Aorta (tissue), 5 donors: Measurements from ENCODE around the gene BDH1. TPM values are rescaled to one million over a fixed set of nuclear protein-coding genes. Genes with fewer than 3 reads are reported as not detected.
"Not testable (repeated sequence)": the region's sequence is repeated elsewhere in the genome, so short reads cannot be mapped to it uniquely, and the experiment has no call there.

ENCODE experiments used
- ATAC-seq: fragments of 200-7000 bp; cut with Tn5 transposase; one replicate; pipeline ENCODE4 v1.9.1; 2022; ENCODE audit warnings: moderate library complexity; ENCODE audit not compliant: low FRiP score
- DNase-seq, 2 donors: peaks; one replicate each; pipeline ENCODE4 v3.0.0-alpha.2; 2020
- H3K27ac ChIP-seq, 2 donors: one replicate each; pipeline ENCODE4 v1.5.1; 2013; ENCODE audit warnings: low read length in 2 of 2, mild to moderate bottlenecking in 2 of 2, moderate library complexity in 2 of 2, control low read depth in 1 of 2, inconsistent platforms in 1 of 2, low read depth in 1 of 2
- H3K27me3 ChIP-seq, 2 donors: one replicate each; pipeline ENCODE4 v1.6.1; 2013; ENCODE audit warnings: control low read depth in 1 of 2, low read length in 1 of 2, mild to moderate bottlenecking in 1 of 2, moderate library complexity in 1 of 2; ENCODE audit not compliant: insufficient read depth in 2 of 2, control insufficient read depth in 1 of 2
- H3K36me3 ChIP-seq, 2 donors: one replicate each; pipeline ENCODE4 v1.6.1; 2013; ENCODE audit warnings: control low read depth in 1 of 2, low read length in 1 of 2, mild to moderate bottlenecking in 1 of 2; ENCODE audit not compliant: insufficient read depth in 2 of 2, control insufficient read depth in 1 of 2
- H3K4me1 ChIP-seq, 2 donors: one replicate each; pipeline ENCODE4 v1.6.1; 2013; ENCODE audit warnings: low read length in 2 of 2, control low read depth in 1 of 2, mild to moderate bottlenecking in 1 of 2, moderate library complexity in 1 of 2; ENCODE audit not compliant: insufficient read depth in 2 of 2, control insufficient read depth in 1 of 2
- H3K4me3 ChIP-seq, 2 donors: one replicate each; pipeline ENCODE4 v1.5.1; 2013; ENCODE audit warnings: low read length in 2 of 2, control low read depth in 1 of 2, mild to moderate bottlenecking in 1 of 2
- H3K9me3 ChIP-seq: one replicate; pipeline ENCODE4 v1.6.1; 2013; ENCODE audit warnings: mild to moderate bottlenecking, low read length; ENCODE audit not compliant: control insufficient read depth
- WGBS, 2 donors: extraction: QIAGEN DNeasy Blood & Tissue Kit; methylation state at CpG; one replicate each; pipeline ENCODE4 v1.1.7; 2013; 5-methylcytosine and 5-hydroxymethylcytosine counted together
- intact Hi-C, 2 donors: fragments of 100-400 bp; cut with DNase I; formaldehyde crosslinking; loops; one replicate each; pipeline versions ENCODE4 v1.14.2 to v1.15.0; 2022
- polyA plus RNA-seq, 2 donors: library from polyadenylated mRNA; stranded (reverse); fragments of 200-250 nt; gene quantifications; one replicate each; pipeline ENCODE4 v1.2.3, GENCODE V29; 2013
- total RNA-seq, 2 donors: library from RNA; stranded (reverse); fragmentation: NEBNext Ultra II Directional; extraction: Animal tissue kit (Norgen Biotek cat#: 25700); gene quantifications; one replicate each; pipeline ENCODE4 v1.2.1, GENCODE V29; 2021
- donor health status: healthy with polysubstance abuse.
- donor health status: Bipolar disorder and iron deficiency.
- donor health status: DM: no; HTN: no; CAD: no.
- donor health status: DM: no; HTN: no; CAD: no.
- donor health status: DM: yes; HTN: yes; CAD: no.

The BDH1 gene
- total and polyA plus RNA-seq, 4 donors, result 3.5 to 17.8 (median 6.6) TPM

DNA sequence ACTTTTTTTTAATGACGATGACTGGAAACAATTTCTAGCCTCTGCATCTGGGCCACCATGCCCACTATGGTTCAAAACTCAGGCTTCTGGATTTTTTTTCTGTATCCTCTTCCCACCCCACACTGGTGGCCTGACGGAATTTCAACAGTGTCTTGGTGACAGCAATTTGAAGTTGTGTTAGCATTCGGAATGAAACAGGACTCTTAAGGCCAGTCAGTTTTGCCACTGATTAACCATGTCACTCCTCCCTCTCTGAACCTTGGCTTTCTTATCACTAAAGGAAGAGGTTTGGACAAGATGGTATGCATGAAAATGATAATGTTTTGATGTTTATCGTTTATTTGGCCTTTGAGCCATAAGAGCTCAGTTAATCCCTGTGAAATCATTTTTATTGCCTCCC, 41.6 kb upstream of the BDH1 start:
- H3K27ac ChIP-seq, result no peak overlapping the region
- no peaks in the 10 kb centered on the region for H3K36me3 ChIP-seq
- WGBS, 2 donors, result 76 to 85% methylated on average over 4 of the region's 4 CpGs
- H3K27me3 ChIP-seq, result no peaks in the 10 kb centered on the region
- DNase-seq (no peak), ATAC-seq (no peak)
- H3K4me3 ChIP-seq, result no peak overlapping the region
- no peaks in the 10 kb centered on the region for H3K9me3 ChIP-seq
- intact Hi-C loops, result loop anchor here in 1 of 2 donors (10.0 kb wide), 1 partner anchor 77 kb away; no protein-coding TSS in a partner anchor
- no peaks in the 10 kb centered on the region for H3K4me1 ChIP-seq

DNA sequence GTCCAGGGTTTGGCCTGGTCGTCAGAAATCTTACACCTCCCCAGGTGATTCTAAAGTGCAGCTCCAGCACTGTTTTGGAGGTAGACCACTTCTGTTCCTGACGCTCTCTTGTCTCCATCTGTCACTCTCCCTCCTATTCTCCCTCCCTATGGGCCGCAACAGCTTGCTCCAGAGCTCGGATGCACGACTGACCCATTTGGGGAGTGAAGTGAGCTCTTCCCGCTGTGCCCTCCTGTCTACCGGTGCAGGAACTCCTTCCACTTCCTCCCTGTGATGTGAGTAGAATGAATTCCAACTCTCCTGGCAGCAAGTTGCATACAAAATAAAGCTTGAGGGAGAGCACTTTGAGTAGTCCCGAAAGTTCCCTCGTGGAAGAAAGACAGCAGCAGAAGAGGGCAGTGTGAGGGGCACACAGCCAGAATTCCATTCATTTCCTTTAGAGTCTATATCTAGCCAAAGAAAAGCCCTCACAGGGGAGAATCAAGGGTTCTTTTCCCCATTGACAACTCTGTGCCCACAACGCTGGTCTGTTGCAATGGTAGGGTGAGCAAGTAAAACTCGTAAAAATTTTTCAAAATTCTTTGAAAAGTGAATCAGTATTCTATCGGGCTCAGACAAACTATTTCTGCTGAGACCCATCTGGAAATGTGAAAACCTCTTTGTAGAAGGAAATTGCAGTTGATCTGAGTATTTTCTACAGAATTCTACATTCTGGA, 39.9 kb upstream of the BDH1 start:
- WGBS, 2 donors, result 42 to 45% methylated on average over 12 of the region's 12 CpGs
- ATAC-seq, result no peak
- intact Hi-C loops, result loop anchor here in 1 of 2 donors (10.0 kb wide), 1 partner anchor 79 kb away; no protein-coding TSS in a partner anchor

DNA sequence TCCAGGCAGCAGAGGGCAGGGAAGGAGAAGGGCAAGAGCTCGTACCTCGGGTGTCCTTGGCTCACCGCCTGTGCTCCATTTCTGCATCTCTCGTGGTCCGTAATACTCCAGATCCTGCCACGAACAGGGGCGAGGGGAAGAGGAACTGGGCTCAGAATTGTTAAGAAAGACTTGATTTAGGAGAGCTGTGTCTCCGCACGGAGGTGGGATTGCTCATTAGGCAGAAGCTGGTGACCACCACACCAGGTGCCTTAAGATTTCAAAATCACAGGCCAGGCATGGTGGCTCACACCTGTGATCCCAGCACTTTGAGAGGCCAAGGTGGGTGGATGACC, 37.2 kb upstream of the BDH1 start:
- no peak for ATAC-seq
- Histone ChIP-seq H3K9me3 (no peaks in the 10 kb centered on the region), H3K27ac (no peak overlapping the region), H3K27me3 (no peaks in the 10 kb centered on the region), H3K4me3 (no peak overlapping the region), H3K4me1 (no peaks in the 10 kb centered on the region), H3K36me3 (no peaks in the 10 kb centered on the region)
- no peak for DNase-seq
- WGBS, 2 donors, result 86 to 90% methylated on average over 9 of the region's 9 CpGs
- intact Hi-C loops, result loop anchor here in 1 of 2 donors (10.0 kb wide), 1 partner anchor 82 kb away; no protein-coding TSS in a partner anchor

More for the DNA sequence above, 39.9 kb upstream of the BDH1 start:
- DNase-seq, result no peak
- Histone ChIP-seq H3K9me3 (no peaks in the 10 kb centered on the region), H3K4me1 (no peaks in the 10 kb centered on the region), H3K27me3 (no peaks in the 10 kb centered on the region), H3K36me3 (no peaks in the 10 kb centered on the region), H3K27ac (no peak overlapping the region), H3K4me3 (no peak overlapping the region)

DNA sequence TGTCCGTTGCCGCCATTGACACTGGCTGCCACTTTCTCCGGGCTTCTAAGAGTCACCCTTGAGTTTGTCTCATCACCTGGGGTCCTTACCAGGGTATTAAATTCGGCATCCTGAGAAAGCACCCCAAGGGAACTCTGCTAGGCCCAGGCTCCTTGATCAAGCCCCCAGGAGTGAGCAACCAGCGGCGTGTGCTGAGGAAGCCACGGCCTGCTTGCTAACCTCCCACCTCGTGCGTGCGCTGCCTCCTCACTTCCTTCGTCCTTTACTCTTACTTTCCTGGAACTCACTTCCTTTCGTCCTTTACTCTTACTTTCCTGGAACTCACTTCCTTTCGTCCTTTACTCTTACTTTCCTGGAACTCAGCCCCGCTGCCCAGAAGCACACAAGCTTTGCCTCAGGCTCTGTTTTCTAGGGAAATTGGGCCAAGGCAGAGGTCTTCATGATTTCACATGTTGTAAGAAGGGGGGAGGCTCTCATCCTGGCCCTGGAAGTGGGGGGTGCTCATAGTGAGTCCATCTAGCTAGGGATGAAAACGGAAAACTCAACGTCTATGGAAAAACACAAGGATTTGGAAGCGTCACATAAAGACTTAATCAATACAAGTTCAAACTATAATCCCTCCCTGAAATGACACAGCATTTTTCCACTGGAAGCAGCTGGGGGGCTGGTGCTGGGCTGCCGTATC, 36.7 kb upstream of the BDH1 start:
- Histone ChIP-seq H3K27me3 (no peaks in the 10 kb centered on the region), H3K36me3 (no peaks in the 10 kb centered on the region), H3K27ac (no peak overlapping the region), H3K4me1 (no peaks in the 10 kb centered on the region), H3K4me3 (no peak overlapping the region), H3K9me3 (no peaks in the 10 kb centered on the region)
- no peak for ATAC-seq
- DNase-seq, result no peak
- intact Hi-C loops, result loop anchor here in 1 of 2 donors (10.0 kb wide), 1 partner anchor 82 kb away; no protein-coding TSS in a partner anchor
- WGBS, 2 donors, result 87 to 88% methylated on average over 18 of the region's 18 CpGs

DNA sequence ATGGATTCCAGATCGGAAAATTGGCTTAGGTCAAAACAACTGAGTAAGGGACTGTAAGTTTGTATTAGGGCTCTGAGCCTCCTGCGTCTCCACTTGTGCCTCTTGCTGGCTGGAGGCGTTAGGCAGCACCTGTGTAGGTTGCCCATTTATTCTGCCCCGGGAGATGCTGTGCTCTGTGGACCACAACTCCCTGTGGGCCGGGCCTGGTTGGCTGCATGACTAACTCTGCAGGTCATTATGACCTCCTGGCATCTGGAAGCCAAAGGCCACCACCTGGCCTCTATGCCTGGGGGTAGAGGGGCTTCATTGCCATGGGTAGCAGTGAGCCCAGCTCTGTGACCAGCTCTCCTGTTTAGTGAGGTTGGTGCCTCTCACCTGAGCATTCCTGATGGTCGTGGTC, 36.0 kb upstream of the BDH1 start:
- 83 to 91% methylated on average over 6 of the region's 6 CpGs for WGBS, 2 donors
- Histone ChIP-seq H3K27me3 (no peaks in the 10 kb centered on the region), H3K4me3 (no peak overlapping the region), H3K36me3 (no peaks in the 10 kb centered on the region), H3K9me3 (no peaks in the 10 kb centered on the region), H3K27ac (no peak overlapping the region), H3K4me1 (no peaks in the 10 kb centered on the region)
- intact Hi-C loops, result loop anchor here in 1 of 2 donors (10.0 kb wide), 1 partner anchor 83 kb away; no protein-coding TSS in a partner anchor
- ATAC-seq (no peak), DNase-seq (no peak)

DNA sequence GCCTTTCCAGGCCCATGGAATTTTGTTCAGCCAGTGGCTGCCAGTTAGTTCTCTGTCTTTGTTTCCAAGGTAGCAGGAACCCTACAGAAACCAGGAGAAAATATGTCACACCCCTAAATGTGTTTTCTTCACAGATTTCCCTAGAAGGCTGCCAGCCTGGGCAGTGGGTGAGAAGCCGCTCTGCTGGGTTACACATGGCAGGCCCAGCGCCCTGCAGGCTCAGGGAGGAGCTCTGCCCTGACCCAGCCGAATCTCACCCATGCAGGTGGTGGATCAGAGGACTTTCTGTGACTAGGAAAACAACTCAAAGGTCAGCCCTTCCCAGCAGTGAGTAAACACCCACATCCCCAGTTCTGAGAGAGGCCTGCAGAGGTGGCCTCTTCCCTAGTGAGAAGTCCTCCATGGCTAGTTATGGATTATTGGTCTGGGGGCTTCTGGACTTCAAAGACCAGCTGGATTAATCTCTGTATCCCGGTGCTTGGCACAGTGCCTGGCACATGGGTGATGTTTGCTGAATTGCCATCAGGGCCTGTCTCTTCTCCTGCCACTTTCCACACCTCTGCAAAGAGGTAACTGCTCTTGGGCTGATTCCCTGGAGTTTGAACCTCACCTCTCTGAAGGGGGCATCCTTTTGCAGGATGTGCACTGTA, 34.7 kb upstream of the BDH1 start:
- Histone ChIP-seq H3K9me3 (no peaks in the 10 kb centered on the region), H3K4me3 (no peak overlapping the region), H3K36me3 (no peaks in the 10 kb centered on the region), H3K4me1 (no peaks in the 10 kb centered on the region), H3K27ac (no peak overlapping the region), H3K27me3 (no peaks in the 10 kb centered on the region)
- ATAC-seq (peak; percentile 15), DNase-seq (no peak)
- WGBS, 2 donors, result 65 to 70% methylated on average over 4 of the region's 4 CpGs
- intact Hi-C loops, result loop anchor here in 1 of 2 donors (10.0 kb wide), 1 partner anchor 84 kb away; no protein-coding TSS in a partner anchor

DNA sequence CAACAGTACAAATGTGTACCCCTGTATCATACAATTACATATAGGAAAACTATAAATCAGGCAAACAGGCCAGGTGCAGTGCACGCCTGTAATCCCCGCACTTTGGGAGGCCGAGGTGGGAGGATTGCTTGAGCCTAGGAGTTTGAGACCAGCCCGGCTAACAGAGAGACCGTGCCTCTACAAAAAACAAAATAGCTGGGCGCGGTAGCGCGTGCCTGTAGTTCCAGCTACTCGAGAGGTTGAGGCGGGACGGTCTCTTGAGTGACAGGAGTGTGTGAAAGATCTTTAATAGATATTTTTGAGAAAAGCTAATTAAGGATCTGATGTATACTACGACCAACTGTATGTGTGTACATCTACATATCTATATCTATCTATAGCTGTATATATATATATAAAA, 33.8 kb upstream of the BDH1 start:
- H3K36me3 ChIP-seq, result no peaks in the 10 kb centered on the region
- DNase-seq, result no peak
- no peak for ATAC-seq
- intact Hi-C loops, result no loop called here
- no peaks in the 10 kb centered on the region for H3K27me3 ChIP-seq
- no peaks in the 10 kb centered on the region for H3K4me1 ChIP-seq
- H3K9me3 ChIP-seq, result no peaks in the 10 kb centered on the region
- 88 to 93% methylated on average over 13 of the region's 13 CpGs for WGBS, 2 donors
- no peak overlapping the region for H3K27ac ChIP-seq
- no peak overlapping the region for H3K4me3 ChIP-seq

DNA sequence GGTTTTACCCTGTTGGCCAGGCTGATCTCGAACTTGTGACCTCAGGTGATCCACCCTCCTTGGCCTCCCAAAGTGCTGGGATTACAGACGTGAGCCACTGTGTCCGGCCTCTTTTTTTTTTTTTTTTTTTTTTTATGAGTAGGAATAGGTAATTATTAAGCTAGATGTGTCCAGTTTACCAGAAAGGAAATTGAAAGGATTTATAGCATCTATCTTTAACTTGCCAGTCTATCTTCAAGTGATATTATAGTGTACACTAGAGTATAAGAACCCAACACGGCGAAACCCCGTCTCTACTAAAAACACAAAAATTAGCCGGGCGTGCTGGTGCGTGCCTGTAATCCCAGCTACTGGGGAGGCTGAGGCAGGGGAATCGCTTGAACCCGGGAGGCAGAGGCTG, 31.0 kb upstream of the BDH1 start:
- H3K36me3 ChIP-seq, H3K27me3 ChIP-seq, intact Hi-C loops, H3K4me3 ChIP-seq, DNase-seq, H3K4me1 ChIP-seq, H3K9me3 ChIP-seq, H3K27ac ChIP-seq, ATAC-seq: not testable (repeated sequence)
- WGBS, 2 donors, result 86 to 89% methylated on average over 11 of the region's 11 CpGs
